H1 (cell line): Measurements from ENCODE around the gene DGKI. TPM values are rescaled to one million over a fixed set of nuclear protein-coding genes. Genes with fewer than 3 reads are reported as not detected.
"Not testable (repeated sequence)": the region's sequence is repeated elsewhere in the genome, so short reads cannot be mapped to it uniquely, and the experiment has no call there.

Source experiments
- CTCF ChIA-PET: fragments of 300-600 bp; sonication (Branson Sonifier 250); formaldehyde crosslinking; loops from one replicate; lab custom pipeline; 2021; ENCODE audit not compliant: partially characterized antibody; lab: Charles Lee
- POLR2A ChIA-PET: fragments of 300-600 bp; sonication (Branson Sonifier 250); formaldehyde crosslinking; loops from one replicate; lab custom pipeline; 2021; ENCODE audit warnings: inconsistent platforms; ENCODE audit not compliant: partially characterized antibody; lab: Charles Lee
- DNase-seq, 2 experiments: peaks; one replicate each; pipeline versions ENCODE4 v3.0.0 to v3.0.0-alpha.2; 2010 to 2022; ENCODE audit warnings: low spot score in 2 of 2, low read depth in 1 of 2, mixed read lengths in 1 of 2
- FAIRE-seq: peaks from 2 replicates; lab custom pipeline; 2011; peaks lifted over from hg19 to GRCh38; lab: Jason Lieb, UNC
- H2AFZ ChIP-seq: 2 replicates; pipeline ENCODE4 v1.8.1; 2012; ENCODE audit warnings: low read length, inconsistent platforms
- H2AK5ac ChIP-seq: 2 replicates; pipeline ENCODE4 v1.6.1; 2013; ENCODE audit warnings: low read depth, low read length
- H2BK120ac ChIP-seq: replicated peaks from 2 replicates; pipeline ENCODE3; 2013; ENCODE audit warnings: low read depth, low read length, inconsistent platforms
- H2BK12ac ChIP-seq: 2 replicates; pipeline ENCODE4 v1.6.1; 2013; ENCODE audit warnings: low read depth, low read length
- H2BK15ac ChIP-seq: 2 replicates; pipeline ENCODE4 v1.6.1; 2013; ENCODE audit warnings: low read length
- H2BK20ac ChIP-seq: 2 replicates; pipeline ENCODE4 v1.6.1; 2013; ENCODE audit warnings: low read length
- H2BK5ac ChIP-seq: 2 replicates; pipeline ENCODE4 v1.6.1; 2013; ENCODE audit warnings: low read depth, low read length
- H3K14ac ChIP-seq: 2 replicates; pipeline ENCODE4 v1.6.1; 2013; ENCODE audit warnings: inconsistent platforms; ENCODE audit not compliant: insufficient read length
- H3K18ac ChIP-seq: 2 replicates; pipeline ENCODE4 v1.6.1; 2013; ENCODE audit warnings: low read length; ENCODE audit errors: extremely low read depth
- H3K23ac ChIP-seq: 2 replicates; pipeline ENCODE4 v1.6.1; 2013; ENCODE audit warnings: inconsistent platforms; ENCODE audit not compliant: insufficient read length
- H3K23me2 ChIP-seq: 2 replicates; pipeline ENCODE4 v1.6.1; 2013; ENCODE audit warnings: low read depth, low read length
- H3K27ac ChIP-seq: 2 replicates; pipeline ENCODE4 v1.6.1; 2011; ENCODE audit warnings: low read depth, low read length, inconsistent platforms
- H3K27me3 ChIP-seq, 4 experiments: replicated peaks in 1 of 4; 1 replicate in 1 of 4; 2 replicates in 3 of 4; pipeline versions ENCODE4 v1.6.1 to v1.8.1; 2011 to 2013; ENCODE audit warnings: low read length in 3 of 4, mild to moderate bottlenecking in 3 of 4, inconsistent platforms in 2 of 4, mixed read lengths in 2 of 4, moderate library complexity in 1 of 4; ENCODE audit not compliant: control insufficient read depth in 3 of 4, insufficient read depth in 3 of 4; ENCODE audit errors: extremely low read depth in 1 of 4
- H3K36me3 ChIP-seq, 4 experiments: 2 replicates each; pipeline versions ENCODE4 v1.6.1 to v1.8.1; 2011 to 2013; ENCODE audit warnings: mild to moderate bottlenecking in 4 of 4, low read length in 3 of 4, moderate library complexity in 2 of 4, control low read depth in 1 of 4, inconsistent platforms in 1 of 4; ENCODE audit not compliant: insufficient read depth in 4 of 4, control insufficient read depth in 2 of 4
- H3K4ac ChIP-seq: replicated peaks from 2 replicates; pipeline ENCODE3; 2013; ENCODE audit warnings: low read length, low read depth, mixed read lengths, inconsistent platforms; ENCODE audit not compliant: insufficient read length
- H3K4me1 ChIP-seq, 4 experiments: replicated peaks in 1 of 4; 1 replicate in 1 of 4; 2 replicates in 3 of 4; pipeline versions ENCODE4 v1.6.1 to v1.8.1; 2011 to 2013; ENCODE audit warnings: low read length in 3 of 4, inconsistent platforms in 2 of 4, mixed read lengths in 1 of 4; ENCODE audit not compliant: insufficient read depth in 4 of 4, control insufficient read depth in 3 of 4
- H3K4me2 ChIP-seq, 2 experiments: 2 replicates each; pipeline versions ENCODE4 v1.6.1 to v1.8.1; 2011 to 2013; ENCODE audit warnings: low read depth in 2 of 2, low read length in 2 of 2, control low read depth in 1 of 2, inconsistent platforms in 1 of 2, mild to moderate bottlenecking in 1 of 2; ENCODE audit not compliant: insufficient read depth in 1 of 2
- H3K4me3 ChIP-seq, 4 experiments: fragments of 200-600, 300-600 bp in 1 of 4; sonication (generic), shearing (Covaris generic), sonication (Bioruptor Twin) in 1 of 4; 2 replicates each; pipeline versions ENCODE4 v1.5.1 to v1.8.1; 2011 to 2016; ENCODE audit warnings: low read length in 4 of 4, low read depth in 3 of 4, control low read depth in 2 of 4, inconsistent platforms in 2 of 4, mild to moderate bottlenecking in 2 of 4, mixed read lengths in 1 of 4, moderate library complexity in 1 of 4; ENCODE audit not compliant: insufficient read depth in 2 of 4; ENCODE audit errors: extremely low read depth in 1 of 4
- H3K56ac ChIP-seq: replicated peaks from 2 replicates; pipeline ENCODE3; 2013; ENCODE audit warnings: low read depth, mild to moderate bottlenecking, mixed read lengths, low read length, inconsistent platforms; ENCODE audit not compliant: insufficient read length
- H3K79me1 ChIP-seq: 2 replicates; pipeline ENCODE4 v1.6.1; 2013; ENCODE audit warnings: low read depth, low read length, control low read depth
- H3K79me2 ChIP-seq, 2 experiments: 2 replicates each; pipeline versions ENCODE4 v1.6.1 to v1.8.1; 2012 to 2013; ENCODE audit warnings: low read length in 2 of 2, mild to moderate bottlenecking in 2 of 2, inconsistent platforms in 1 of 2; ENCODE audit not compliant: insufficient read depth in 2 of 2, control insufficient read depth in 1 of 2
- H3K9ac ChIP-seq, 4 experiments: replicated peaks in 1 of 4; 1 replicate in 1 of 4; 2 replicates in 3 of 4; pipeline versions ENCODE4 v1.6.1 to v1.8.1; 2011 to 2013; ENCODE audit warnings: low read depth in 3 of 4, low read length in 3 of 4, control low read depth in 2 of 4, mild to moderate bottlenecking in 2 of 4, moderate library complexity in 2 of 4, inconsistent platforms in 1 of 4; ENCODE audit errors: extremely low read depth in 1 of 4
- H3K9me3 ChIP-seq, 2 experiments: 2 replicates each; pipeline versions ENCODE4 v1.6.1 to v1.8.1; 2012 to 2013; ENCODE audit warnings: mild to moderate bottlenecking in 2 of 2, moderate library complexity in 2 of 2, control low read depth in 1 of 2, inconsistent platforms in 1 of 2, low read depth in 1 of 2, low read length in 1 of 2, mixed read lengths in 1 of 2; ENCODE audit not compliant: insufficient read depth in 2 of 2
- H4K20me1 ChIP-seq, 2 experiments: replicated peaks in 1 of 2; 2 replicates each; pipeline versions ENCODE3 to v1.8.1; 2011 to 2013; ENCODE audit warnings: inconsistent platforms in 2 of 2, low read length in 2 of 2, mild to moderate bottlenecking in 1 of 2; ENCODE audit not compliant: insufficient read depth in 2 of 2, control insufficient read depth in 1 of 2
- H4K5ac ChIP-seq: 2 replicates; pipeline ENCODE4 v1.6.1; 2013; ENCODE audit warnings: low read length, low read depth, mixed read lengths, inconsistent platforms; ENCODE audit not compliant: insufficient read length
- H4K8ac ChIP-seq: 2 replicates; pipeline ENCODE4 v1.8.0; 2013; ENCODE audit warnings: mild to moderate bottlenecking, moderate library complexity, low read length, inconsistent platforms; ENCODE audit not compliant: insufficient read depth; ENCODE audit errors: extremely low read depth
- H4K91ac ChIP-seq: replicated peaks from 2 replicates; pipeline ENCODE3; 2013; ENCODE audit warnings: low read length, mixed read lengths, inconsistent platforms; ENCODE audit not compliant: insufficient read length
- BCL11A ChIP-seq, 2 experiments: IDR thresholded peaks; one replicate each; pipeline ENCODE4 v1.6.1; 2011; ENCODE audit warnings: low read depth in 2 of 2, low read length in 2 of 2, mild to moderate bottlenecking in 2 of 2
- HDAC6 ChIP-seq: IDR thresholded peaks from one replicate; pipeline ENCODE4 v1.7.1; 2012; ENCODE audit warnings: low read depth, mild to moderate bottlenecking, inconsistent platforms, low read length, moderate library complexity
- KDM5A ChIP-seq: fragments of 200-600 bp; IDR thresholded peaks from 2 replicates; pipeline ENCODE4 v1.7.1; 2012; ENCODE audit warnings: mild to moderate bottlenecking, low read length, inconsistent platforms, mixed read lengths
- RBBP5 ChIP-seq: IDR thresholded peaks from 2 replicates; pipeline ENCODE4 v1.7.1; 2012; ENCODE audit warnings: low read depth, mild to moderate bottlenecking, inconsistent platforms, low read length, moderate library complexity, borderline replicate concordance
- WGBS, 2 experiments: shearing (Covaris generic) in 1 of 2; methylation state at CpG; one replicate each; pipeline versions ENCODE4 v1.1.6 to v1.1.7; 2013 to 2015; ENCODE audit warnings: low lambda C conversion rate in 2 of 2, mixed read lengths in 2 of 2, inconsistent platforms in 1 of 2, low coverage in 1 of 2, missing lambda C conversion rate in 1 of 2; ENCODE audit not compliant: insufficient replicate concordance in 2 of 2, insufficient coverage in 1 of 2, insufficient read length in 1 of 2; ENCODE audit errors: extremely low coverage in 1 of 2, missing lambda C conversion rate in 1 of 2; 5-methylcytosine and 5-hydroxymethylcytosine counted together
- polyA plus RNA-seq, 7 experiments: library from polyadenylated mRNA; depleted of rRNA in 3 of 7; stranded (reverse) in 5 of 7; unstranded in 2 of 7; fragments of >200 nt in 5 of 7; fragments of 200-250 nt in 2 of 7; gene quantifications; 1 replicate in 5 of 7; 2 replicates in 1 of 7; 4 replicates in 1 of 7; pipeline versions ENCODE4 v1.2.1 to v1.2.3, GENCODE V29; 2011 to 2013; ENCODE audit warnings: missing spikeins in 2 of 7, mixed read lengths in 2 of 7
- total RNA-seq: library from RNA; stranded (reverse); fragmentation: NEBNext Ultra II Directional; extraction: Animal tissue kit (Norgen Biotek cat#: 25700); gene quantifications from 2 replicates; pipeline ENCODE4 v1.2.1, GENCODE V29; 2021
- TF ChIP-seq, protein P1 (sequence below): IDR thresholded peaks from 2 replicates; pipeline ENCODE4 v1.6.1; 2011; ENCODE audit warnings: low read length, improper control_type of control experiment

The DGKI gene
- total and polyA plus RNA-seq, 2 of the 8 experiments (the other 6 are each of a cell fraction or from before 2014, with no cell fraction given): 0.20 to 0.71 TPM

- TF ChIP-seq HDAC6: no peak
- TF ChIP-seq RBBP5: no peak
- TF ChIP-seq, protein P1, sequence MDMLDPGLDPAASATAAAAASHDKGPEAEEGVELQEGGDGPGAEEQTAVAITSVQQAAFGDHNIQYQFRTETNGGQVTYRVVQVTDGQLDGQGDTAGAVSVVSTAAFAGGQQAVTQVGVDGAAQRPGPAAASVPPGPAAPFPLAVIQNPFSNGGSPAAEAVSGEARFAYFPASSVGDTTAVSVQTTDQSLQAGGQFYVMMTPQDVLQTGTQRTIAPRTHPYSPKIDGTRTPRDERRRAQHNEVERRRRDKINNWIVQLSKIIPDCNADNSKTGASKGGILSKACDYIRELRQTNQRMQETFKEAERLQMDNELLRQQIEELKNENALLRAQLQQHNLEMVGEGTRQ: no peak
- TF ChIP-seq BCL11A (IDR thresholded peaks at IDR 0.05; ENCODE audit: low read depth in 2 of 2, low read length in 2 of 2): no peak
- TF ChIP-seq KDM5A: no peak
Observed at GRCh38 chr7:137715121-137715520, 131.7 kb downstream of the DGKI start (continued).

- H3K56ac ChIP-seq, H3K79me1 ChIP-seq, H4K20me1 ChIP-seq, H4K91ac ChIP-seq, H3K27ac ChIP-seq, H3K23me2 ChIP-seq, H3K4me3 ChIP-seq, FAIRE-seq, H2BK20ac ChIP-seq, H3K9me3 ChIP-seq, H3K14ac ChIP-seq, H4K8ac ChIP-seq, H3K27me3 ChIP-seq, H3K23ac ChIP-seq, DNase-seq, H2BK15ac ChIP-seq, H2AK5ac ChIP-seq, H2BK120ac ChIP-seq, H4K5ac ChIP-seq, H3K18ac ChIP-seq, H2BK12ac ChIP-seq, H2BK5ac ChIP-seq, H3K4me1 ChIP-seq, H2AFZ ChIP-seq, H3K36me3 ChIP-seq, H3K4me2 ChIP-seq, POLR2A ChIA-PET, H3K9ac ChIP-seq, H3K79me2 ChIP-seq, H3K4ac ChIP-seq: not testable (repeated sequence)
- WGBS, 2 experiments: 90% methylated on average over 5 of the region's 5 CpGs; no CpG with 5 or more reads in 1 of the 2 experiments
- CTCF ChIA-PET: interaction anchor here (1.3 kb wide), 1 partner anchor 58 kb away, joined by 3 read pairs; no protein-coding TSS in a partner anchor
Observed at GRCh38 chr7:137706330-137706729, 140.4 kb downstream of the DGKI start.
